ENCODE measurements around the gene IRS4. TPM values are rescaled to one million over a fixed set of nuclear protein-coding genes. Genes with fewer than 3 reads are reported as not detected.

Gene IRS4
- total RNA-seq (2014; rRNA removed; shearing (Covaris generic)) = 0.03 TPM in 1 of 2 replicates, not detected in the other

GRCh38 chrX:108736509-108737479, at the start of gene IRS4:
Gene IRS4, minus strand, starts transcription at chrX:108736563.
- DNase-seq (ENCODE audit: low read depth) = peak; percentile 49

DNA sequence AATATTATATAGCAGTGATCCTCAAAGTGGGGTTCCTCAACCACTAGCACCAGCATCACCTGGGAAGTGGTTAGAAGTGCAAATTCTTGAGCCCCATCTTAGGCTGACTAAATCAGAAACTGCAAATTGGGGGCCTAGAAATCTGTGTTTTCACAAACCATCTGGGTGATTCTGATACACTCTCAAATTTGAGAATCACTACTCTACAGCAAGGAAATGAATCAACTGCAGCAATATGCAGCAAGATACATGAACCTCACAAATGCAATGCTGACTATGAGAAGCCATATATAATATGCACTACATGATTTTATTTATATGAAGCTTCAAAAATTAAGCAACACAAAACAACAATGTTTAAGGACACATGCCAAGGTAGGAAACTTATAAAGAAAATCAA, 36.2 kb upstream of the IRS4 start:
- no peak for DNase-seq (ENCODE audit: low read depth)

DNA sequence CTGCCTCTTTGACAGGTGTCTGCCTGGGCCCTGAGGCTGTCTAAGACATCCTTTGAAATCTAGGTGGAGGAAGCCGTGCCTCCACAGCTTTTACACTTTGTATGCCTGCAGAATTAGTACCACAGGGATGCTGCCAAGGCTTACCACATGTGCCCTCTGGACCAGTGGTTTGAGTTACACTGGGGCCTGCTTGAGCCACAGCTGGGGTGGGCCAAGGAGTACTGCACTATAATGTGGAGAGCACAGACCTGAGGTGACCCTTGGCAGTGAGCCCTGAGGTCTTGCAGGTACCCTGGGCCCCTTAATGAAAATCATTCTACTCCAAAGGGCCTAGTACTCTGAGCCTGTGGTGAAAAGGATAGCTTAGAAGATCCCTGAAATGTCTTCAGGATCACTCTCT, 27.2 kb upstream of the IRS4 start:
- no peak for DNase-seq (ENCODE audit: low read depth)

- no peak for DNase-seq (ENCODE audit: low read depth)
These were observed 4.0 kb upstream of the IRS4 start for GRCh38 chrX:108740299-108740774.

- no peak for DNase-seq (ENCODE audit: low read depth)
These were observed 1.4 kb upstream of the IRS4 start for GRCh38 chrX:108737754-108738153.

DNA sequence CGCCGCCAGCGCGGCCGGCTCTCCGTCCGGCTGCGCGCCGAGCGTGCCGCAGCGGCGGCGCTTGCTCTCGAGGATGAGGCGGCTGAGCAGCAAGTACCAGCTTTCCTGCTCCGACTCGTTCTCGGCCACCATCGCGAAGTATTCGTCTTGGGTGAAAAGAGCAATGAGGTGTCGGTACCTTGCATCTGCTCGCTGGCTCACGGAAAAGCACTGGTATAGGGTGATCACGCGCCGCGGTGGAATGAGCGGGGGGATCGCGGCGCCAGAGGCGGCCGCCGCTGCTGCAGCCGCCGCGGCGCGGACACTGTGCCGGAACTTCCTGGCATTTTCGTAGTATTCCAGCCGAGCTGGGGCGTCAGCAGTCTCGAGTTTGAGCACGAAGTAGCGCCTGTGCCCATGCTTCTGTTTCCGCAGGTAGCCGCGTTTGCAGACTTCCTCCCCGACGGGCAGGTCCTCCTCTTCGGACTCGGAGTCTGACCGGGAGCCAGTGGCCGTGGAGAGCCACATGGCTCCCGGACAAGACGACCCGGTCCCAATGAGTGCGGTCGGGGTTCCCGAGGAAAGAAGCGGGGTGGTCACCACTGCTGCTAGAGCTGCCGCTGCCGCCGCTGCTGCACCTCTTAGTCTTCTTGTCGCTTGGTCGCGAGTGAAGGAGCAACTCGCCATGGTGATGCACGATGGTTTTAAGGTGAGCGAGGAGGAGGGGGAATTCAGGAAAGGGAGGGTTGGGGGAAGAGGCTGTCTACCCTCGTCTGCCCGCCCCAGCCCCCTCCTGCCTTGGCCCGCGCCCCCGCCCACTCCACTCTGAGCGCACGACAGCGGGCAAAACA, 469 bp downstream of the IRS4 start:
- no peak for DNase-seq (ENCODE audit: low read depth)

DNA sequence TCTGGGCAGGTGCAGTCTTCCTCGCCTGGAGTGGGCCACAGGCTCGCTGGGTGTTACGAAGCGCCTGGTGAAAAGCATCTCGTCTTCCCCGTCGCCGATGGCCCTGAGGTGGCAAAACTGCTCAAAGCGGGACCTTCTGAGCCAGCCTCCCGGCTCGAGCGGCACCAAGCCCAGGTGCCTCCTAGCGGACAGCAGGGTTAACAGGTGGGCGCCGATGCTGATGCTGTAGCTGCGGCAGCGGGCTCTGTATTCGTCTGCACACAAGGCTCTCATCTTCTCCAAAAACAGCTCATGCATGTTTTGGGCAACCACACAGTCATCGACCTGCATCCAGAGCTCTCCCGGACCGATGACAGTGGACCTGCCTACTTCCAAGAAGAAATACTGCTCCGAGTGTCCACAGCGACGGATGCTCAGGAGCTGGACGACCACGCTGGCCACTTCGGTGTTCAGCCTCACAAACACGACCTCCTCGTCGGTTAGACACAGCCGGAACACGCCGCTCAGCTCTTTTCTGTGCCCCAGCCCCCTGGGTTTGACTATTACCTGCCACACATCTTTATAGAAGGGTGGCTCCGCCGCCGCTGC, 1.2 kb downstream of the IRS4 start:
- DNase-seq (ENCODE audit: low read depth) = no peak

DNA sequence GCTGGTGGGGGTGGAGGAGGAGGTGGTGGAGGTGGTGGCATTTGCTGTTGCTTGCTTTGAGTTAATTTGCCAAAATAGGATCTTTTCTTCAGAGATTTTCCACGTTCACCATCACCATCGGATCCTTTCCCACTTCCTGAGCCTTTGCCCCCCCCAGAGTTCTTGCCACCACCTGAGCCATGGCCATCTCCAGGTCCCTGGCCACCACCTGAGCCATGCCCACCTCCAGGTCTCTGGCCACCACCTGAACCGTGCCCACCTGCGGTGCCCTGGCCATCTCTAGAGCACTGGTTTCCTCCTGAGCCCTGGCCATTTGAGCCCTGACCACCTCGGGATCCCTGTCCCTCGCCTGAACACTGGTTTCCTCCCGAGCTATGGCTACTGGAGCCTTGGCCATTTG, 1.9 kb downstream of the IRS4 start:
- no peak for DNase-seq (ENCODE audit: low read depth)

GRCh38 chrX:108732630-108733321, 3.6 kb downstream of the IRS4 start:
- DNase-seq (ENCODE audit: low read depth) = peak; percentile 7

DNA sequence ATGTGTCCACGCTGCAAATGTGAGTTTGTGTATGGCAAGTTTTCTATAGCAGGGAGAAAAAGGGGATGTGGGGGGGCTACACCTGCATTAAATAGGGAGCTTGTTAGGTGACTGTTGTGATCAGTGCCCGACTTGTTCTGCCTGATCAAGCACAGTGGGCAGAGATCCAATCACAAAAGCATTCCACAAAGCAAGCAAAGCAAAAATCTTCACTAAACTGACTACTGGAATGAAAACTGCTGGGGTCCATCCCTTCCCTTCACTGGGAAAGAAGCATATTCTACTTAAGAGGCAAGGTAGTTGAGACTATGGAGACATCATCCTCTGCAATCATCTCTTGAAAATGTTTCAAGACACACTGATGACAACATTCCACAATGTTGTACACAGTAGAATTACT, 5.2 kb downstream of the IRS4 start:
- DNase-seq (ENCODE audit: low read depth) = no peak

DNA sequence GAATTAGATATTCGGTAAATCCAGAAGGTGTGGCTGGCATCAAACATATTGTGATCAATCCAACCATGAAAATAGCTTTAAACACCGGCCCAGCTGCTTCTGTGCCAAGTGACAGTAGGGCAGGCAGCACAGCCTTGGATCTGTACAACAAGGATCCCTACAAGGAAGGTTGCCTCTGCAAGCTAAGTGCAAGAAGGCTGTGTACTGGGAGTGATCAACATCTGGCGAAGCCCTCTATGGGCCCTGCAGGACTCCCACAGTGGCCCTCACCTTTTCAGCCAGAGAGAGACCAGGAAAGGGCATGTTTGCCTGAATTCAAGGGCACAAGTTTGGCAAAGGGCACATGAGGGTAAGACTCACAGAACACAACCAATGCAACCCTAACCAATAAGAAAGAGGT, 9.6 kb downstream of the IRS4 start:
- no peak for DNase-seq (ENCODE audit: low read depth)

GRCh38 chrX:108722561-108722960, 13.8 kb downstream of the IRS4 start:
- no peak for DNase-seq (ENCODE audit: low read depth)

GRCh38 chrX:108712886-108713285, 23.5 kb downstream of the IRS4 start:
- DNase-seq (ENCODE audit: low read depth) = no peak

GRCh38 chrX:108704839-108705238, 31.5 kb downstream of the IRS4 start:
- DNase-seq (ENCODE audit: low read depth) = no peak

DNA sequence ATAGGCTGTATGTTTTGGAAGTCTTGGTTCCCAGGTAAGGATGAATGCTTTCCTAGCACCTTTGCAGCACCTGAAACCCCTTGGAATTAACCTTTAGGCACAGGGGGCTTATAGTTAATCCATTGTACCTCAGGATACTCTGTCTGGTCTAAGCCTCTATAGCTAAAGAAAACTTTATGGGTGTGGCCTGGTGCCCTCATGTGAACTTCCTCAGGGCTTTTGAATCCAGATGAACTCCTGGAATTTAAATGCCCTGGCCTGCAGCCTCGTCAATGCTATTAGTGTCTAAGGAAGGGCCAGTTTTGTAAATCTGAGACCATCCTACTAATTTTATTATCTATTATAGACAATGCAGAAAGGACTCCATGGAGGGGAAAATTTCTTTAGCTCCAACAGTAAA, 33.8 kb downstream of the IRS4 start:
- no peak for DNase-seq (ENCODE audit: low read depth)

- DNase-seq (ENCODE audit: low read depth) = no peak
These were observed 34.7 kb downstream of the IRS4 start for GRCh38 chrX:108701633-108702032.

- DNase-seq (ENCODE audit: low read depth) = peak; percentile 1
These were observed 37.0 kb downstream of the IRS4 start for GRCh38 chrX:108699368-108699767.

DNA sequence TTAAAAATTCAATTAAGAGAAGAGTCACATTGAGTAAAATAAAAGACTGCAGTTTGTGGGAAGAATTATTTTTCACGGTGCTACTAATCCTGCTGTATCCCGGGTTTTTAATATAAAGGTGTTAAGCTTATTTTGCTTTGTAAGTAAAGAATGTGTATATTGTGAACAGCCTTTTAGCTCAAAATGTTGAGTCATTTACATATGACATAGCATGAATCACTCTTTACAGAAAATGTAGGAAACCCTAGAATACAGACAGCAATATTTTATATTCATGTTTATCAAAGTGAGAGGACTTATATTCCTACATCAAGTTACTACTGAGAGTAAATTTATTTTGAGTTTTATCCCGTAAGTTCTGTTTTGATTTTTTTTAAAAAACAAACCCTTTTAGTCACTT, 39.7 kb downstream of the IRS4 start:
- DNase-seq (ENCODE audit: low read depth) = no peak

Data from Daoy (cell line).